ENCODE measurements around the gene ENSA.

GRCh38 chr1:150577557-150578271, 51.7 kb downstream of the ENSA start:
- no peak for TF ChIP-seq POLR2A (IDR thresholded peaks at IDR 0.05; ENCODE audit: low read depth)
- TF ChIP-seq CTCF (IDR thresholded peaks at IDR 0.05), result no peak
- peak in 1 of 2 donors; percentile 57 for TF ChIP-seq POLR2AphosphoS5 (IDR thresholded peaks at IDR 0.05)

All from esophagus muscularis mucosa (tissue), 3 donors.